CD4-positive, alpha-beta T cell treated with Interleukin-2 at 100 ng/mL for 4 hours (primary cell): Measurements from ENCODE around the gene CLIC5.

Experiments used
- DNase-seq: peaks from one replicate; pipeline ENCODE4 v3.0.0-alpha.2; 2020; ENCODE audit warnings: low spot score

CLIC5 gene

GRCh38 chr6:45964300-45964699 lies 51.4 kb downstream of the CLIC5 start:
- DNase-seq = no peak

GRCh38 chr6:45963896-45964295 lies 51.8 kb downstream of the CLIC5 start:
- no peak for DNase-seq

DNA sequence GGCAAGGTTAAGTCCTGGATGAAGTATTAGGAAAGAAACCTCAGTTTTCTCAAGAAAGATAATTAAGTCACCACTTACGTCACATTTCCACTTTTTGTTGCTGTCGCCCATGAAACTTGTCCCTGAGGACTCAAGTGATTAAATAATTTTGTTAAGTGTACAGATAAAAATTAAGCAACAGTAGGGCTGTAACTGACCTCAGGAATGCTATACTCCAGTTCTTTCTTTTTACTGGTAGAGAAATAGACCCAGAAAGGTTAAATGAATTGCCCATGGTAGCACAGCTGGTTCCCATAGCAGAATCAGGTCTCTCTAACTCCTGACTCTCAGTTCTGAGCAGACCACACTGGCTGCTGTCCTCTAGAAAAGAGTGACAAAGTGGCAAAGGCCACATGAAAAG lies 54.5 kb downstream of the CLIC5 start:
- DNase-seq = no peak

- no peak for DNase-seq
Measured at GRCh38 chr6:45959534-45960145, 56.0 kb downstream of the CLIC5 start.

DNA sequence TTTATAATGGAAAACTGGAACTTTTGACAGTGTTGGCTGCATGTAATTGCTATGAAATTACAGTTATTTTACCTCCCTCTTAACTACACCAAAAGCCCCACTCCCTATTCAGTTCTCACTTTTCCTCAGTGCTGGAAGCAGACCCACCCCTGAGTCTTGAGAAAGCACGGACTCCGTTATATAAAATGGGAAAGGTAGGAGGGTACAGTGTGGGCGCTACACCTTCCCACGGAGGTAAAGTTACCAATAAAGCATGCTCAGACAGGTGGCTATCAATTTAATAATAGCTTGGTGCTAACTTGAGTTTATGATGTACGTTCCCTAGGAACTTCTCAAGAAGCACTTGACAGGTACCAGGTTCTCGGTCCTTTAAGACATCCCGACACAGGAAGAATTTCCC lies 59.0 kb downstream of the CLIC5 start:
- no peak for DNase-seq

DNA sequence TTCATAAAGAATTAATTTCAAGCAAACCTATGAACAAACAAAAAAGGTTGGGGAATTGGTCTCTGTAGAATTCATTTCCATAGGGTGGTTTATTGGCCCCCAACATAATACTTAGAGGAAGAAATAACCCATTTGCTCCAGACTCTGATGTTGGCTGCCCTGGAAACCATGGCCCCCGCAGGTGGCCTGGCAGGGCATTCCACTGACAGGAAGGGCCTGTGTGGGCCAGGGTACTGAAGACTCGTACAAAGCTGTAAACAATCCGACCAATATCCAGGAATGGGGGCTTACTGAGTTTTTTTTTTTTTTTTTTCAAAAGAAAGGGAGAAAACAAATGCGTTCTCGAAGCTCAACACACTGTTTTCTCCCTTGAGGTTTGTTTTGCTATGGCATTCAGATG lies 59.5 kb downstream of the CLIC5 start:
- no peak for DNase-seq

DNA sequence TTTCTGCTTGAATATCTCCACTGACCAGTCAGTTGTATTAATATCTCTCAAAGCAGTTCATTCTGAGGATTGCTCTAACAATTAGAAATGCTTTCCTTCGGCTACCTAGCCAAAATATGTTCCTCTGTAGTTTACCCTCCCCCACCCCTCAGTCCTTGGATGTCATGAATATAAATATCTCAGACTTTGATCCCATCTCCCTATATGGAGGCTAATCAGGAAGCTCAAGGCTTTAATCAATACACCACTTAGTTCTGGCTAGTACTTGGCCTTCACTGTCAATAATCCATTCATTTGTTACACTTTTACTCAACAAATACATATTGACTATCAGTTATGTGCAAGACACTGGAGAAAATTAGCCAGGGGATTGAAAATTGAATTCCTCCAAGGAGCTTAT lies 60.1 kb downstream of the CLIC5 start:
- DNase-seq = no peak

- no peak for DNase-seq
Measured at GRCh38 chr6:45952546-45952945, 63.1 kb downstream of the CLIC5 start.

DNA sequence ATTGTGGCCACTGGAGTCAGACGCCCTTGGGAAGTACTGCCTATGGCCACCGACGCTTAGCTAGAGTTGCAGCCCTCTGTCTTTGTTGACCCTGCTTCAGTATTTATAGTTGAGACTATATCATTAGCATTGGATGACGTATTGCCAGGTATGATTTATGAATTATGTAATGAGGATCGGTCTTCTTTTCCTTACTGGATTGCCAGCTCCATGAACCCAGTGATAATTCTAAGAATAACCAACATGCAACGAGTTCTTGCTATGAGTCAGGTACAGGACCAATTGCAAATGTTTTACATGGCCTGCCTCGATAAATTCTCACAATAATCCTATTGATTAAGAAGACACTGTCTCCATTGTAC lies 63.5 kb downstream of the CLIC5 start:
- DNase-seq = no peak

GRCh38 chr6:45951321-45952167 lies 64.1 kb downstream of the CLIC5 start:
- DNase-seq = no peak

DNA sequence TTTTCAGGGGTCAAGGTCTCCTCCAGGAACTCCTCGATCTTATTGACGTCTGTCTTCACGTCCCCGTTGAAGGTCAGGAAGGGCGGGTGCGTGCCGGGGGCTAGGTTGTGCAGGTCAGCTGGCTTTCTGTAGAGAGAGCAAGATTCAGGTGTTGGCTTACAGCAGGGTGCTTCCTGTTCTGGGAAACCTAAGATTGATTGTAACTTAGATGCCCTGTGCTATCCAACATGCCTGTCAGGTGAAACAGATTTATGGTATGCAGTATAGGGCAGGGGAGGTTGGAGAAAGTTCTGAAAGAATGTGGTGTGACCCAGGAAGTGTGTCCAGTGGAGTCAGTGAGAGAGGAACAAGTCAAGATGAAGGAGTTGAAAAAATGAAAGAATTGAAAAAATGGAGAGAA lies 66.4 kb downstream of the CLIC5 start:
- DNase-seq = no peak

DNA sequence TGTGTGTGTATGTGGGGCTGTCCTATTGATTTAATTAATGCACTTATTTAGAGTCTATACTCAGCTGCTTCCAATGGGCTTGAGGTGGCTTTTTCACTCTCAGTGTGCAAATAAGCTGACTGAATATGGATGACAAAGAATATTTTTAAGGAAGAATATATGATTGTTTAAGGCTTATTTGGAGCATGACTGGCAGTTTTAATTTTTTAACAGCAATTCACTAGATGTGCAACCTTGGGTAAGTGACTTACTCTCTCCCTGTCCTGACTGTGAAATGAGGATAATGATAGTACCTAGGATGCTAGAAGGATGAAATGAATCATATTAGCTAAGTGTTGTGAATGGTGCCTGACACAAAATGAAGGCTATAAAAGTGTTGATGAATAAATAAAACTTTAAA lies 67.9 kb downstream of the CLIC5 start:
- DNase-seq = no peak

GRCh38 chr6:45946887-45947286 lies 68.8 kb downstream of the CLIC5 start:
- DNase-seq = no peak

DNA sequence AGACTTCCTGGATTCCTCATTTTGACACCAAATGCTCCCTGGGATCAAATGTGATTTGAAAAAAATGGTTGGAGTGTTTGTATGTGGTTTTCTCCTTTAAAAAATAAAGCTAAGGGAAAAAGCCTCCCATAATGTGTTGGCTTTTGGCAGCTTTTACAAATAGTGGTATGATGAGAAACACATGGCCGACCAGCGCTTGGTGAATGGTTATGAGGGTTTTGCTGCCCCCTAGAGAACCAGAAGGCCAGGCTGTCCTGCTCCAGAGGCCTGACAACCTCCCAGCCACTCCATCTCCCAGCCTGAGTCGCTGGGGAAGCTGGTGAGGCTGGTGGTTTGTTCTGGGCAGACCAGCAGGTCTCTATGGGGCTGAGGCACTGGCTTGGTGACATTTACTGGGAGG lies 69.3 kb downstream of the CLIC5 start:
- DNase-seq = no peak

DNA sequence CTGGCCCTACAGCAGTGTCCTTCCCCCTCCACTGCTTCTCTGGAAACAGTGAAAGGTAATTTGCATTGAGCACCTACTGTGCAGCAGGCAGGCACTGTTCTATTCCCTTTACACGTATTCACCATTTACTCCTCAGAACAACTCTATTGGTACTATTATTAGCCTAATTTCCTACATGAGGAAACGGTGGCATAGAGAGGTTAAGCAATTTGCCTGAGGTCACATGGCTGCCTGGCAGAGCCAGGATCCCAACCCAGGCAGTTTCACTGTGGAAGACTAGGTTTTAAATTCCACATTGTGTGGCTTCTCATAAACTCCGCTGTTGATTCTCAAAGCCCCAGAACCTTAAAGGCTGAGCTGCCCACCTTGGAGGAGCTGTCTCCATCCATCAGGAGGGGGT lies 72.7 kb downstream of the CLIC5 start:
- DNase-seq = no peak

GRCh38 chr6:45933855-45934254 lies 81.8 kb downstream of the CLIC5 start:
- DNase-seq = no peak

DNA sequence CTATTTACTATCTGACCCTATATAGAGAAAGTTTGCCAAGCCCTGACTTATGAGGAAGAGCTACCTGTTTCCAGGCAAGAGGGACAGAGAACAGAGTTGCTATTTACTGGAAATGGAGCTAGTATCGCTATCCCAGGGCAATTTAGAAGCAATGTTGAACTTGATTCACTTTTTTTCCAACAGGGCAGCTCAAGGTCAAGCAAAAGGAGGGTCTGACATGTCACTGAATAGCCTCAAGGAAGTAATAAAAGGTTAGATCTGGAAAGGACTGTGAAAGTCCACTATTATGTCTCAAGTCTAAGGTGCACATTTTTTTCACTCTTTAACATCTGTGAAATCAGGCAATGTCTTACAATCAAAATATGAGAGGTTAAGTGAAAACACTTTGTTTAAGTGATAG lies 84.4 kb downstream of the CLIC5 start:
- DNase-seq = no peak

DNA sequence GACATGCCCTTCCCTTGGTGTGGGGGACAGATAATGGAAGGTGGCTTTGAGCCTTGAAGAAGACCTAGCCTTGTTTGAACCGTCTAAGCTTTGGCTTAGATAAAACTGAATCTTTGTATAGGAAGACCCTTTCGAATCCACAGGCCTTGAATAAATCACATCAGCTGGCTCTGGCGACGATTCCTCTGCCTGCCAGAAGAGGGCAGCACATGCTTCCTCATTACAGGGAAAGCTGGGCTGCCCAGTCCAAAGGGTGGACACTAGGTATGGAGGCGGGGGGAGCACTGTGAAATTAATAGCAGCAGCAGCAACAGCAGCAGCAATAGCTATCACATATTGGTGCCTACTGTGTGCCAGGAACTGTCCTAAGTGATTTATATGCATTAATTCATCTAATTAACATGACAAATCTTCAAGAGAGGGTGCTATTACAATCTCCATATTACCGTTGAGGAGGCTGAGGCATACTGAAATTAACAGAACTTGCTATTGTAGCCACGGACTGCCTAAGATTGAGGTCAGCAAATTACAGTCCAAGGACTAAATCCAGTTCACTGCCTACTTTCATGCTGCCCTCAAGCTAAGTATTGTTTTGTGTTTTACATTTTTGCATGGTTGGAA lies 85.1 kb downstream of the CLIC5 start:
- peak; percentile 66 for DNase-seq

- DNase-seq = no peak
Measured at GRCh38 chr6:45929421-45930361, 86.0 kb downstream of the CLIC5 start.

- DNase-seq = no peak
Measured at GRCh38 chr6:45928721-45929305, 86.8 kb downstream of the CLIC5 start.

DNA sequence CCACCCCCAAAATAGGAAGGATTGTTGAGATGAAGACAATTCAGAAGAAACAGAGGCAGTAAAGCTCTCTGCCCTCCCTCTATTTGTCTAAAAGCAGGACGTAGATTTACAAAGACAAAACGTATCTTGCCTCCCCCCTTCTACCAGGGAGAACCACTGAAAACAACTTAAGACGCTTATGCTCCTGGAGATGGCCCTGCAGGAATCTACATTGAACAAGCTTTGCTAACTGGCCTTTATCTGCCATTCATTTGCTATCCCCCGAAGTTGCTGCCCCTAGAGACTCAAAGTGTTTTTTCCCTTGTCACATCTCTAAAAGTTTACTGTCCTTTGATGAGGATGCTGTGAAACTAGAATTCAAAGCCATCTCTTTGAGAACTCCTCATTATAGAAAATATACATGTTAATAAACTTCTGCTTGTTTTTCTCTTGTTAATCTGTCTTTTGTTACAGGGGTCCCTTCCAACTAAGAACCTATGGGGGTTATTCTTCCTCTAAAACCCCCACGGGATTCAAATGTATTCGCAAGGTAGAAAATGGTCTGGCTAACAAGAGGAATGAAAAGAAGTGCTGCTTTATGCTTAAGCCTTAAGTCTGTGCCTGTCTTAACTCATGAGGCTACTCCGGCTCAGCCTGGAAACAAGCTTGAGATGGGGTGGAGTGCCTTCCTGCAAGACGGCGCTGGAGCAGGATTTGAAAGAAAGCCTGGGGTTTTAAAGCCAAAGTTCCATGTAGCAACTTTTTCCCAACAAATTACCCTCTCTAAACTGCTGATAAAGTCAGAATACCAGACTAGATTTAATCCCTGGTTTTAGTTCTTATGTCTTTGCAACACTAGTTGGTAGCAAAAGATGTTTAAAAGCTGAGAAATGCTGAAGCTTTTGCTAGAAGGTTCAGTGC lies 88.0 kb downstream of the CLIC5 start:
- no peak for DNase-seq
